ENCODE results near the gene KLHL10. TPM values are rescaled to one million over a fixed set of nuclear protein-coding genes. Genes with fewer than 3 reads are reported as not detected.

The KLHL10 gene
- total and polyA plus RNA-seq, 2 experiments from 2014 or later, result 0.13 to 0.42 TPM

DNA sequence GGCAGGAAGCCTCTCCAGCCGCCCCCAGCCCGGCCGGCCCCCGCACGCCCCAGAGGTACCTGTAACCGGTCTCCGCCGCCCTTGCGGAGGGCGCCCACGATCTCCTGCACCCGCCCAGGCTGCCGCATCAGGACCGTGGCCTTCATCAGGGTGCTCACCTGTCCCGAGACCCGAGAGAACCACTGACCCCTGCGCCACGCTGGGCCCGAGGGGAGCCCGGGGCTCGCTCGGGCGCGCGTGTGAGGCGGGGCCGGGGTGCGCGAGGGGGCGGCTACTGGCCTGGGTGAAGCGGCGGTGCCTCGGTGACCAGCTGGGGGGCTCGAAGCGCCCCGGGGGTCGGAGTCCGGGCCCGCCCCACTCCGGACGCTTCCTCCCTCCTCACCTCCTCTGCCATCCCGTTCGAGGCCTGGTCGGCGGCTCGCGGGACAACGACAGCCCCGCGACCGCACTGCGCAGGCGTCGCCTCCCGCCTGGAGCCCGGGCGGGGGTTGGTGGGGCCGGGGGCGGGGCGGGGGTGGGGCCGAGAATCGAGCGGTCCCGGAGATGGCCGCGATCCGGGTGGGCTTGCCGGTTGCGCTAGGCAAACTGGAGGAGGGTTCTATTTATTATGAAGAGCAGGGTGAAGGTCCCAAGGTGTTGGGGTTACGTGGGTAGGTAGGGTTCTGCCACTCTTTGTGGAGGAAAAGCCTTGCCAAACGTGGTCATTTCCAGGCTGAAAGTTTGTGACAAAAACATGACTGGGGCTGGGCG, 1.6 kb upstream of the KLHL10 start, which contains the start of gene NT5C3B:
Gene NT5C3B, minus strand, starts transcription at position 433 of the 750 bp plus-strand sequence. Its CDS starts 39 bp downstream, at position 394.
- peak; percentile 89 for ATAC-seq

DNA sequence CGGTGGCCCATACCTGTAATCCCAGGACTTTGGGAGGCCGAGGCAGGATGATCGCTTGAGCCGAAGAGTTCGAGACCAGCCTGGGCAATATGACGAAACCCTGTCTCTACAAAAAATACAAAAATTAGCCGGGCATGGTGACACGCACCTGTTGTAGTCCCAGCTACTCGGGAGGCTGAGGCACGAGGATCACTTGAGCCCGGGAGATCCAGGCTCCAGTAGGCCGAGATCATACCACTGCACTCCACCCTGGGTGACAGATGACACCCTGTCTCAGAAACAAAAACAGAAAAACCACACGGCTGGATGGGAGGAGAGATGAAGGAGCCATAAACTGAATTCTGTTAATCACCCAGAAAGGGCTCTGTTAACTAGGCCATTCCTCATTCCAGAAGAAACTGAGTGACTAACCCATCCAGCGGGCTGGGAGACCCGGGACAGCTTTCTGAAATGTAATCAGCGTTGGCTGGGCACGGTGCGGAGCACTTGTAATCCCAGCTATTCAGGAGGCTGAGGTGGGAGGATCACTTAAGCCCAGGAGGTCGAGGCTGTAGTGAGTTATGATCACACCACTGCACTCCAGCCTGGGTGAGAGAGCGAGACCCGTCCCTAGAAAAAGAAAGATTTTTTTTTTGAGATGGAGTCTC, 952 bp upstream of the KLHL10 start:
- Mint-ChIP-seq H3K27ac (no peak overlapping the region), H3K4me1 (peaks cover 7% of the 10 kb centered on the region; the same call in 2 of the 3 replicates), H3K4me3 (peak overlapping the region; percentile 89), H3K27me3 (ENCODE audit: insufficient read depth, low read depth, poor library complexity) (peaks cover 6% of the 10 kb centered on the region), H3K9me3 (no peaks in the 10 kb centered on the region), H3K36me3 (ENCODE audit: low read depth) (peaks cover 11% of the 10 kb centered on the region)
- Histone ChIP-seq H3K4me2 (peak overlapping the region; percentile 90), H2AFZ (peak overlapping the region; percentile 95), H3F3A (replicated peaks; ENCODE audit: low read depth) (no peaks in the 10 kb centered on the region; the same call in 1 of the 2 replicates), H3K4me1 (ENCODE audit: insufficient read depth) (peaks cover 7% of the 10 kb centered on the region), H3K9me2 (ENCODE audit: insufficient read depth) (no peaks in the 10 kb centered on the region), H3K27ac (ENCODE audit: low read depth) (no peak overlapping the region), H4K20me1 (replicated peaks; ENCODE audit: insufficient read depth) (peaks cover 9% of the 10 kb centered on the region; the same call in 1 of the 2 replicates), H3K36me3 (ENCODE audit: insufficient read depth) (no peaks in the 10 kb centered on the region), H3K27me3 (ENCODE audit: insufficient read depth) (peaks cover 5% of the 10 kb centered on the region; the same call in 1 of the 2 replicates), H3K79me2 (replicated peaks; ENCODE audit: insufficient read depth) (peaks cover 12% of the 10 kb centered on the region), H3K4me3 (peak overlapping the region; percentile 94)
- no peak for DNase-seq (ENCODE audit: low spot score)
- ATAC-seq, result no peak
- TF ChIP-seq CREB1 (CRISPR knock-in tag; IDR thresholded peaks at IDR 0.05; ENCODE audit: low read depth) (no peak), STAT1 (IDR thresholded peaks at IDR 0.05; ENCODE audit: unreplicated experiment) (no peak), ZNF114 (CRISPR knock-in tag; IDR thresholded peaks at IDR 0.05) (no peak), POLR2AphosphoS5 (IDR thresholded peaks at IDR 0.05; ENCODE audit: low read depth) (no peak)
- TF ChIP-seq, protein P1, sequence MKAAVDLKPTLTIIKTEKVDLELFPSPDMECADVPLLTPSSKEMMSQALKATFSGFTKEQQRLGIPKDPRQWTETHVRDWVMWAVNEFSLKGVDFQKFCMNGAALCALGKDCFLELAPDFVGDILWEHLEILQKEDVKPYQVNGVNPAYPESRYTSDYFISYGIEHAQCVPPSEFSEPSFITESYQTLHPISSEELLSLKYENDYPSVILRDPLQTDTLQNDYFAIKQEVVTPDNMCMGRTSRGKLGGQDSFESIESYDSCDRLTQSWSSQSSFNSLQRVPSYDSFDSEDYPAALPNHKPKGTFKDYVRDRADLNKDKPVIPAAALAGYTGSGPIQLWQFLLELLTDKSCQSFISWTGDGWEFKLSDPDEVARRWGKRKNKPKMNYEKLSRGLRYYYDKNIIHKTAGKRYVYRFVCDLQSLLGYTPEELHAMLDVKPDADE (IDR thresholded peaks at IDR 0.05), result no peak
- TF ChIP-seq, protein P2, sequence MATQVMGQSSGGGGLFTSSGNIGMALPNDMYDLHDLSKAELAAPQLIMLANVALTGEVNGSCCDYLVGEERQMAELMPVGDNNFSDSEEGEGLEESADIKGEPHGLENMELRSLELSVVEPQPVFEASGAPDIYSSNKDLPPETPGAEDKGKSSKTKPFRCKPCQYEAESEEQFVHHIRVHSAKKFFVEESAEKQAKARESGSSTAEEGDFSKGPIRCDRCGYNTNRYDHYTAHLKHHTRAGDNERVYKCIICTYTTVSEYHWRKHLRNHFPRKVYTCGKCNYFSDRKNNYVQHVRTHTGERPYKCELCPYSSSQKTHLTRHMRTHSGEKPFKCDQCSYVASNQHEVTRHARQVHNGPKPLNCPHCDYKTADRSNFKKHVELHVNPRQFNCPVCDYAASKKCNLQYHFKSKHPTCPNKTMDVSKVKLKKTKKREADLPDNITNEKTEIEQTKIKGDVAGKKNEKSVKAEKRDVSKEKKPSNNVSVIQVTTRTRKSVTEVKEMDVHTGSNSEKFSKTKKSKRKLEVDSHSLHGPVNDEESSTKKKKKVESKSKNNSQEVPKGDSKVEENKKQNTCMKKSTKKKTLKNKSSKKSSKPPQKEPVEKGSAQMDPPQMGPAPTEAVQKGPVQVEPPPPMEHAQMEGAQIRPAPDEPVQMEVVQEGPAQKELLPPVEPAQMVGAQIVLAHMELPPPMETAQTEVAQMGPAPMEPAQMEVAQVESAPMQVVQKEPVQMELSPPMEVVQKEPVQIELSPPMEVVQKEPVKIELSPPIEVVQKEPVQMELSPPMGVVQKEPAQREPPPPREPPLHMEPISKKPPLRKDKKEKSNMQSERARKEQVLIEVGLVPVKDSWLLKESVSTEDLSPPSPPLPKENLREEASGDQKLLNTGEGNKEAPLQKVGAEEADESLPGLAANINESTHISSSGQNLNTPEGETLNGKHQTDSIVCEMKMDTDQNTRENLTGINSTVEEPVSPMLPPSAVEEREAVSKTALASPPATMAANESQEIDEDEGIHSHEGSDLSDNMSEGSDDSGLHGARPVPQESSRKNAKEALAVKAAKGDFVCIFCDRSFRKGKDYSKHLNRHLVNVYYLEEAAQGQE (IDR thresholded peaks at IDR 0.05; ENCODE audit: unreplicated experiment), result no peak
- TF ChIP-seq, protein P3, sequence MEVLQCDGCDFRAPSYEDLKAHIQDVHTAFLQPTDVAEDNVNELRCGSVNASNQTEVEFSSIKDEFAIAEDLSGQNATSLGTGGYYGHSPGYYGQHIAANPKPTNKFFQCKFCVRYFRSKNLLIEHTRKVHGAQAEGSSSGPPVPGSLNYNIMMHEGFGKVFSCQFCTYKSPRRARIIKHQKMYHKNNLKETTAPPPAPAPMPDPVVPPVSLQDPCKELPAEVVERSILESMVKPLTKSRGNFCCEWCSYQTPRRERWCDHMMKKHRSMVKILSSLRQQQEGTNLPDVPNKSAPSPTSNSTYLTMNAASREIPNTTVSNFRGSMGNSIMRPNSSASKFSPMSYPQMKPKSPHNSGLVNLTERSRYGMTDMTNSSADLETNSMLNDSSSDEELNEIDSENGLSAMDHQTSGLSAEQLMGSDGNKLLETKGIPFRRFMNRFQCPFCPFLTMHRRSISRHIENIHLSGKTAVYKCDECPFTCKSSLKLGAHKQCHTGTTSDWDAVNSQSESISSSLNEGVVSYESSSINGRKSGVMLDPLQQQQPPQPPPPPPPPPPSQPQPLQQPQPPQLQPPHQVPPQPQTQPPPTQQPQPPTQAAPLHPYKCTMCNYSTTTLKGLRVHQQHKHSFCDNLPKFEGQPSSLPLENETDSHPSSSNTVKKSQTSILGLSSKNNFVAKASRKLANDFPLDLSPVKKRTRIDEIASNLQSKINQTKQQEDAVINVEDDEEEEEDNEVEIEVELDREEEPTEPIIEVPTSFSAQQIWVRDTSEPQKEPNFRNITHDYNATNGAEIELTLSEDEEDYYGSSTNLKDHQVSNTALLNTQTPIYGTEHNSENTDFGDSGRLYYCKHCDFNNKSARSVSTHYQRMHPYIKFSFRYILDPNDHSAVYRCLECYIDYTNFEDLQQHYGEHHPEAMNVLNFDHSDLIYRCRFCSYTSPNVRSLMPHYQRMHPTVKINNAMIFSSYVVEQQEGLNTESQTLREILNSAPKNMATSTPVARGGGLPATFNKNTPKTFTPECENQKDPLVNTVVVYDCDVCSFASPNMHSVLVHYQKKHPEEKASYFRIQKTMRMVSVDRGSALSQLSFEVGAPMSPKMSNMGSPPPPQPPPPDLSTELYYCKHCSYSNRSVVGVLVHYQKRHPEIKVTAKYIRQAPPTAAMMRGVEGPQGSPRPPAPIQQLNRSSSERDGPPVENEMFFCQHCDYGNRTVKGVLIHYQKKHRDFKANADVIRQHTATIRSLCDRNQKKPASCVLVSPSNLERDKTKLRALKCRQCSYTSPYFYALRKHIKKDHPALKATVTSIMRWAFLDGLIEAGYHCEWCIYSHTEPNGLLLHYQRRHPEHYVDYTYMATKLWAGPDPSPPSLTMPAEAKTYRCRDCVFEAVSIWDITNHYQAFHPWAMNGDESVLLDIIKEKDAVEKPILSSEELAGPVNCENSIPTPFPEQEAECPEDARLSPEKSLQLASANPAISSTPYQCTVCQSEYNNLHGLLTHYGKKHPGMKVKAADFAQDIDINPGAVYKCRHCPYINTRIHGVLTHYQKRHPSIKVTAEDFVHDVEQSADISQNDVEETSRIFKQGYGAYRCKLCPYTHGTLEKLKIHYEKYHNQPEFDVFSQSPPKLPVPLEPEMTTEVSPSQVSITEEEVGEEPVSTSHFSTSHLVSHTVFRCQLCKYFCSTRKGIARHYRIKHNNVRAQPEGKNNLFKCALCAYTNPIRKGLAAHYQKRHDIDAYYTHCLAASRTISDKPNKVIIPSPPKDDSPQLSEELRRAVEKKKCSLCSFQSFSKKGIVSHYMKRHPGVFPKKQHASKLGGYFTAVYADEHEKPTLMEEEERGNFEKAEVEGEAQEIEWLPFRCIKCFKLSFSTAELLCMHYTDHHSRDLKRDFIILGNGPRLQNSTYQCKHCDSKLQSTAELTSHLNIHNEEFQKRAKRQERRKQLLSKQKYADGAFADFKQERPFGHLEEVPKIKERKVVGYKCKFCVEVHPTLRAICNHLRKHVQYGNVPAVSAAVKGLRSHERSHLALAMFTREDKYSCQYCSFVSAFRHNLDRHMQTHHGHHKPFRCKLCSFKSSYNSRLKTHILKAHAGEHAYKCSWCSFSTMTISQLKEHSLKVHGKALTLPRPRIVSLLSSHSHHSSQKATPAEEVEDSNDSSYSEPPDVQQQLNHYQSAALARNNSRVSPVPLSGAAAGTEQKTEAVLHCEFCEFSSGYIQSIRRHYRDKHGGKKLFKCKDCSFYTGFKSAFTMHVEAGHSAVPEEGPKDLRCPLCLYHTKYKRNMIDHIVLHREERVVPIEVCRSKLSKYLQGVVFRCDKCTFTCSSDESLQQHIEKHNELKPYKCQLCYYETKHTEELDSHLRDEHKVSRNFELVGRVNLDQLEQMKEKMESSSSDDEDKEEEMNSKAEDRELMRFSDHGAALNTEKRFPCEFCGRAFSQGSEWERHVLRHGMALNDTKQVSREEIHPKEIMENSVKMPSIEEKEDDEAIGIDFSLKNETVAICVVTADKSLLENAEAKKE (CRISPR knock-in tag; IDR thresholded peaks at IDR 0.05), result no peak

More for the DNA sequence above, 1.6 kb upstream of the KLHL10 start, which contains the start of gene NT5C3B:
- TF ChIP-seq NANOG (IDR thresholded peaks at IDR 0.05; ENCODE audit: borderline replicate concordance) (no peak), POLR2AphosphoS5 (IDR thresholded peaks at IDR 0.05; ENCODE audit: low read depth) (peak; percentile 85)
- no peaks in the 10 kb centered on the region for H3K9me2 ChIP-seq (ENCODE audit: insufficient read depth)
- Mint-ChIP-seq H3K27ac (no peak within 1 kb of the TSS), H3K27me3 (ENCODE audit: insufficient read depth, low read depth, poor library complexity) (peaks cover 6% of the 10 kb centered on the region), H3K4me3 (peak within 1 kb of the TSS; percentile 89), H3K9me3 (no peaks in the 10 kb centered on the region), H3K36me3 (ENCODE audit: low read depth) (peaks cover 16% of the 10 kb centered on the region), H3K4me1 (peaks cover 7% of the 10 kb centered on the region; the same call in 2 of the 3 replicates)
- peak; percentile 64 for DNase-seq (ENCODE audit: low spot score)
- H2AFZ ChIP-seq, result peak within 1 kb of the TSS; percentile 95
- peaks cover 12% of the 10 kb centered on the region for H3K79me2 ChIP-seq (replicated peaks; ENCODE audit: insufficient read depth)
- H3K4me3 ChIP-seq, result peak within 1 kb of the TSS; percentile 94
- H3K4me1 ChIP-seq (ENCODE audit: insufficient read depth), result peaks cover 7% of the 10 kb centered on the region
- H3K27me3 ChIP-seq (ENCODE audit: insufficient read depth), result peaks cover 5% of the 10 kb centered on the region; the same call in 1 of the 2 replicates
- H3F3A ChIP-seq (replicated peaks; ENCODE audit: low read depth), result no peaks in the 10 kb centered on the region; the same call in 1 of the 2 replicates
- peaks cover 9% of the 10 kb centered on the region; the same call in 1 of the 2 replicates for H4K20me1 ChIP-seq (replicated peaks; ENCODE audit: insufficient read depth)
- H3K4me2 ChIP-seq, result peak within 1 kb of the TSS; percentile 90
- H3K27ac ChIP-seq (ENCODE audit: low read depth), result no peak within 1 kb of the TSS
- no peaks in the 10 kb centered on the region; the same call in 1 of the 2 replicates for H3K36me3 ChIP-seq (ENCODE audit: insufficient read depth)

Measured in GM23338 (cell line).